Measurements from ENCODE around the gene MTM1. TPM values are rescaled to one million over a fixed set of nuclear protein-coding genes. Genes with fewer than 3 reads are reported as not detected.

The MTM1 gene
- total RNA-seq, 4 donors from 2014 or later = 10.5 to 32.7 (median 14.3) TPM

DNA sequence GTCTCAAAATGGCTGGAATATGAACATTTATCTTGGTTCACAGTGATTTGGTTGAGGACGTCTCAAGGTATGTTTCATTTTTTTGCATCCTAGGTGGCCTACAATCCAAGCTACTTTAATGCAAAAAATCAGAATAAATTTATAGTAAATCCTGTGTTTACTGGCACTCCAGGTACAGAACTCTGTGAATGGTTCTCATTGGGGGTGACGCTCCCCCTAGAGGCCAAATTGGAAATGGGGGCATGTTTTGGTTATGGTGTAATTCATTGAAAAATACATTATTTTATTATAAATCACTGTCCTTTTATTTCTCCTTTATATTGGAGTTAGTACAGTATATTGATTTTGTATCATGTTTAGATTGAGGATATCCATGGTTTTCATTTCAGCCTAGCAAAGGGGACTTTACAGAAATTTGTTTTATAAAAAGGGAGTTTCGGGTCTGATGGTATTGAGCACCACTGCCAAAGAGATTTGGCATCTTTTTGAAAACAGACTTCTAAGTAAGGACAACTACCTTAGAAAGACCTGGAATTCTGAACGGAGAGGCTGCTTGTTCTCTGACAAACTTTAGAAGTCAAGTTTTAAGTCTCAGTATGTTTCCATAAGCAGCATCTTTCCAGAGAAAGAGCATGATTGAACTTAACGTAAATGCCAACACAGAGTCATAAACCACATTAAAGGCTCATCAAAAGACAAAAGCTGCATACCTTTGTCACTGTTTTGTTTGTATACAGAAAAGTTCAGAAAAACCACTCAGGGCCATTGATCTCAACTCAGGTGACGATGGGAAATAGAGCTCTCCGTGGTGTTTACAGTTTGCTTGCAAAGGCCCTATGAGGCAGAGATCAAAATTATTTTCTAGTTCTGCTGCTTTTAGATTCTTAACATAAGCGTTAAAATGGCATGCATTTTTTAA lies 19.4 kb downstream of the MTM1 start:
- WGBS, 2 donors (ENCODE audit: low coverage in 1 of 2) = 56 to 72% methylated on average over 6 to 8 of the region's 8 CpGs
- TF ChIP-seq, protein P1, sequence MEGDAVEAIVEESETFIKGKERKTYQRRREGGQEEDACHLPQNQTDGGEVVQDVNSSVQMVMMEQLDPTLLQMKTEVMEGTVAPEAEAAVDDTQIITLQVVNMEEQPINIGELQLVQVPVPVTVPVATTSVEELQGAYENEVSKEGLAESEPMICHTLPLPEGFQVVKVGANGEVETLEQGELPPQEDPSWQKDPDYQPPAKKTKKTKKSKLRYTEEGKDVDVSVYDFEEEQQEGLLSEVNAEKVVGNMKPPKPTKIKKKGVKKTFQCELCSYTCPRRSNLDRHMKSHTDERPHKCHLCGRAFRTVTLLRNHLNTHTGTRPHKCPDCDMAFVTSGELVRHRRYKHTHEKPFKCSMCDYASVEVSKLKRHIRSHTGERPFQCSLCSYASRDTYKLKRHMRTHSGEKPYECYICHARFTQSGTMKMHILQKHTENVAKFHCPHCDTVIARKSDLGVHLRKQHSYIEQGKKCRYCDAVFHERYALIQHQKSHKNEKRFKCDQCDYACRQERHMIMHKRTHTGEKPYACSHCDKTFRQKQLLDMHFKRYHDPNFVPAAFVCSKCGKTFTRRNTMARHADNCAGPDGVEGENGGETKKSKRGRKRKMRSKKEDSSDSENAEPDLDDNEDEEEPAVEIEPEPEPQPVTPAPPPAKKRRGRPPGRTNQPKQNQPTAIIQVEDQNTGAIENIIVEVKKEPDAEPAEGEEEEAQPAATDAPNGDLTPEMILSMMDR (IDR thresholded peaks at IDR 0.05) = peak; percentile 26 to 61 (median 30)
- no peak for TF ChIP-seq EP300 (IDR thresholded peaks at IDR 0.05)
- TF ChIP-seq POLR2AphosphoS5 (IDR thresholded peaks at IDR 0.05) = no peak
- no peak for TF ChIP-seq POLR2A (IDR thresholded peaks at IDR 0.05)
- Histone ChIP-seq H3K4me1 (no peaks in the 10 kb centered on the region), H3K27ac (no peak overlapping the region), H3K36me3 (no peaks in the 10 kb centered on the region), H3K9me3 (no peaks in the 10 kb centered on the region), H3K4me3 (no peak overlapping the region), H3K27me3 (no peaks in the 10 kb centered on the region)
- ATAC-seq = no peak

DNA sequence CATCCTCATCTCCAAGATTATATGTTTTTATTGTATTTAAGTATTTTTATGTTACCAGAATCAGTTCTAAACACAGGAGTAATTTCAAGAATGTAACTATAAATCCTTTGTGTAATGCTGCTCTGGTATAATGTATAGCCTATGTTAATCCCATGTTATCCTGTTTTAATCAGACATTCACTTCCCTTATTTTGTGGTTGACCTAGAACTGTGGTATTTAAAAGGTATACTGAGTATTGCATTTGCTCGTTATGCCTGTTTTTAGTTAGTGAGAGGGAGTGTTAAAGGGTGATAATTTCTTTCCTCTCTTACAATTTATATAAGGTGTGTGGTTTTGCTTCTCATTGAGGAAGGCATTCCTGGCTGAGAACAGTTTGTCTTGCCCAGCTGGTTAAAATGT lies 26.2 kb downstream of the MTM1 start:
- Histone ChIP-seq H3K27me3 (no peaks in the 10 kb centered on the region), H3K27ac (no peak overlapping the region), H3K36me3 (peaks cover 0 to 19% of the 10 kb centered on the region in 2 donors), H3K4me1 (no peaks in the 10 kb centered on the region), H3K9me3 (no peaks in the 10 kb centered on the region), H3K4me3 (no peak overlapping the region)
- WGBS, 2 donors (ENCODE audit: low coverage in 1 of 2) = 46 to 82% methylated on average over 1 of the region's 1 CpG
- TF ChIP-seq, protein P1 (IDR thresholded peaks at IDR 0.05) = no peak
- TF ChIP-seq EP300 (IDR thresholded peaks at IDR 0.05) = no peak
- no peak for TF ChIP-seq POLR2AphosphoS5 (IDR thresholded peaks at IDR 0.05)
- no peak for TF ChIP-seq POLR2A (IDR thresholded peaks at IDR 0.05)
- no peak for ATAC-seq

DNA sequence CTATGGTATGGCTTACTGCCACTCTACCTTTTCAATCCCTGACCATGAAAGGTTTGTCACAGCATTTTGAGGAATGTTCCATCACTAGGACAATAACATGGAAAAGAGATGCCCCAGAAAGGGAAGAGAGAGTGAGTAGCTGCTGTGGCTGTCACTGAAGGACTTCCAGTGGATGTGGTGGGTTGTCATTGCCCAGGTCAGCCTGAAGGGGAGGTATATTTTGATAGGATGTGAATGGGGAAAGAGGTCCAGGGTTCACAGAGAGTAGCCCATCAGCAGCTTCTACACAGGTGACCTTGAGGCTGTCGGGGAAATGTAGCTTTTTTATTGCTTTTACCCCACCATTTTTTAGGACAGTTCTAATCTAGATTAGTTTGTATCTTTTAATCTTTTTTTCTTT lies 30.8 kb downstream of the MTM1 start:
- no peak for ATAC-seq
- H3K9me3 ChIP-seq = no peaks in the 10 kb centered on the region
- H3K36me3 ChIP-seq = peaks cover 0 to 37% of the 10 kb centered on the region in 2 donors
- no peak overlapping the region for H3K4me3 ChIP-seq
- H3K27ac ChIP-seq = no peak overlapping the region
- no peaks in the 10 kb centered on the region for H3K4me1 ChIP-seq
- H3K27me3 ChIP-seq = no peaks in the 10 kb centered on the region
- WGBS, 2 donors (ENCODE audit: low coverage in 1 of 2) = 30 to 80% methylated on average over 1 of the region's 1 CpG
- no peak for TF ChIP-seq EP300 (IDR thresholded peaks at IDR 0.05)
- TF ChIP-seq POLR2A (IDR thresholded peaks at IDR 0.05) = no peak
- TF ChIP-seq, protein P1 (IDR thresholded peaks at IDR 0.05) = no peak

DNA sequence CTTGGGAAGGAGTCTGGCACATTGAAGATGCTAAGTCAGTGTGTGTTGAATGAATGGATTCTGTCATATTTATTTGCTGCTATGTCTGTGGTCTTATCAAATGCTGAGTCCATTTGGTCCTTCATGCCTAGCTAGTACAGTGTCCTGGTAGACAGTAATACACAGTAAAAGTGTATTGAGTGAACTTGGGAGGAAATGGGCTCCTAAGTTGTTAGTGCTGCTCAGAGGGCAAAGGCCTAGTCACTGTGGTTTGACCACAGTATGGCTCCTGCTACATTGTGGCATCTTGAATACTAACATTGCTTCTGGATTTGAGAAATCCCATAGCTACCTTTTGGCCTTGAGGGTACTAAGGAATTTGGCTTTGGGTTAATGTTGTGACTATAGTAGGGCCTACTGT lies 33.9 kb downstream of the MTM1 start:
- Histone ChIP-seq H3K27ac (no peak overlapping the region), H3K9me3 (no peaks in the 10 kb centered on the region), H3K4me3 (no peak overlapping the region), H3K36me3 (peaks cover 0 to 34% of the 10 kb centered on the region in 2 donors), H3K4me1 (no peaks in the 10 kb centered on the region), H3K27me3 (no peaks in the 10 kb centered on the region)
- no peak for TF ChIP-seq EP300 (IDR thresholded peaks at IDR 0.05)
- no peak for TF ChIP-seq POLR2A (IDR thresholded peaks at IDR 0.05)
- TF ChIP-seq, protein P1 (IDR thresholded peaks at IDR 0.05) = no peak
- TF ChIP-seq POLR2AphosphoS5 (IDR thresholded peaks at IDR 0.05) = no peak
- no peak for ATAC-seq

DNA sequence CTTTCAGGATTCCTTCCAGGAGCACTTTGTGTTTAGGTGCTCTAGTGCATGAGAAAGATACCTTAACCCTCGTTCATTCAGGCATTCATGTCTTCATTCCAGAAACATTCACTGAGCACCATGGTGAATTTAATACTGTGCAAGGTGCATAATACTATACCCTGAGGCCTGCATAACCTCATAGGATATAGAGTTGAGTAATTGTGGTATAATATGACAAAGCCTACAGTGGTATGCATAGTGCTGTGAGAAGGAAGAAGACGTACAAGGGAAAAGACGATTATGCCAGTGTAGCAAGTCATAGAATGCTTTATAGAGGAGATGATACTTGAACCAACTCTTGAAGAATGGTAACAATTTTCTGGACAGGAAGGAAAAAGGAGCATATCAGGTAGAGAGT lies 34.3 kb downstream of the MTM1 start:
- no peak for ATAC-seq
- no peaks in the 10 kb centered on the region for H3K4me1 ChIP-seq
- WGBS, 2 donors (ENCODE audit: low coverage in 1 of 2) = 77 to 100% methylated on average over 3 of the region's 3 CpGs
- no peak overlapping the region for H3K27ac ChIP-seq
- no peaks in the 10 kb centered on the region for H3K9me3 ChIP-seq
- no peaks in the 10 kb centered on the region for H3K27me3 ChIP-seq
- H3K4me3 ChIP-seq = no peak overlapping the region
- TF ChIP-seq POLR2A (IDR thresholded peaks at IDR 0.05) (no peak), EP300 (IDR thresholded peaks at IDR 0.05) (no peak), POLR2AphosphoS5 (IDR thresholded peaks at IDR 0.05) (no peak)
- TF ChIP-seq, protein P1 (IDR thresholded peaks at IDR 0.05) = no peak
- peaks cover 0 to 31% of the 10 kb centered on the region in 2 donors for H3K36me3 ChIP-seq

All from gastroesophageal sphincter (tissue), 4 donors.